HEK293T (cell line): ENCODE results near the gene SGPL1.

Experiments
- CTCF ChIA-PET: fragments of 350-600 bp; formaldehyde crosslinking; extraction: SDS; loops from one replicate; lab custom pipeline; 2021; ENCODE audit warnings: antibody characterized with exemption, inconsistent platforms; lab: Yijun Ruan, JAX
- POLR2A ChIA-PET: fragments of 350-600 bp; formaldehyde crosslinking; extraction: SDS; loops from one replicate; lab custom pipeline; 2020; ENCODE audit warnings: antibody characterized with exemption, inconsistent platforms; lab: Yijun Ruan, JAX
- DNase-seq: peaks from one replicate; pipeline ENCODE4 v3.0.0; 2012; ENCODE audit warnings: mixed read lengths; ENCODE audit errors: extremely low spot score
- ARNT ChIP-seq: fragments of 450-650 bp; IDR thresholded peaks from 2 replicates; pipeline ENCODE4 v1.6.1; 2017; ENCODE audit warnings: mild to moderate bottlenecking
- BHLHE40 ChIP-seq: fragments of 450-650 bp; IDR thresholded peaks from 2 replicates; pipeline ENCODE4 v1.6.1; 2016; ENCODE audit warnings: mild to moderate bottlenecking, moderate library complexity, borderline replicate concordance
- CTBP1 ChIP-seq: fragments of 450-650 bp; IDR thresholded peaks from 2 replicates; pipeline ENCODE4 v1.6.1; 2016; ENCODE audit warnings: borderline replicate concordance
- ELF4 ChIP-seq: fragments of 450-650 bp; IDR thresholded peaks from 2 replicates; pipeline ENCODE4 v1.6.1; 2017; ENCODE audit warnings: antibody characterized with exemption
- FOXA1 ChIP-seq: fragments of 450-650 bp; IDR thresholded peaks from 2 replicates; pipeline ENCODE4 v1.6.1; 2016; ENCODE audit warnings: mild to moderate bottlenecking
- FOXK2 ChIP-seq: fragments of 450-650 bp; IDR thresholded peaks from 2 replicates; pipeline ENCODE4 v1.6.1; 2016; ENCODE audit warnings: mild to moderate bottlenecking
- FOXM1 ChIP-seq: fragments of 450-650 bp; IDR thresholded peaks from 2 replicates; pipeline ENCODE4 v1.6.1; 2017; ENCODE audit warnings: mild to moderate bottlenecking, borderline replicate concordance
- HDGF ChIP-seq: fragments of 450-650 bp; IDR thresholded peaks from 2 replicates; pipeline ENCODE4 v1.6.1; 2017; ENCODE audit warnings: antibody characterized with exemption, borderline replicate concordance
- L3MBTL2 ChIP-seq: fragments of 450-650 bp; conservative IDR thresholded peaks from 2 replicates; pipeline ENCODE4 v1.6.1; 2016; ENCODE audit warnings: mild to moderate bottlenecking
- LEF1 ChIP-seq: fragments of 450-650 bp; IDR thresholded peaks from 2 replicates; pipeline ENCODE4 v1.6.1; 2017; ENCODE audit warnings: mild to moderate bottlenecking, borderline replicate concordance
- NFRKB ChIP-seq: fragments of 450-650 bp; IDR thresholded peaks from 2 replicates; pipeline ENCODE4 v1.6.1; 2016; ENCODE audit warnings: mild to moderate bottlenecking, moderate library complexity
- PKNOX1 ChIP-seq: fragments of 450-650 bp; IDR thresholded peaks from 2 replicates; pipeline ENCODE4 v1.6.1; 2016
- SP1 ChIP-seq: fragments of 450-650 bp; IDR thresholded peaks from 2 replicates; pipeline ENCODE4 v1.6.1; 2017
- SUZ12 ChIP-seq: fragments of 450-650 bp; IDR thresholded peaks from 2 replicates; pipeline ENCODE4 v1.6.1; 2016; ENCODE audit warnings: mild to moderate bottlenecking
- TARDBP ChIP-seq: fragments of 450-650 bp; IDR thresholded peaks from 2 replicates; pipeline ENCODE4 v1.6.1; 2016
- ZNF384 ChIP-seq: fragments of 450-650 bp; IDR thresholded peaks from 2 replicates; pipeline ENCODE4 v1.6.1; 2016

Gene SGPL1

GRCh38 chr10:70920519-70920918 lies 104.8 kb downstream of the SGPL1 start:
- CTCF ChIA-PET: no interaction called here
- no peak for TF ChIP-seq ZNF384
- TF ChIP-seq SP1: no peak
- TF ChIP-seq ARNT: no peak
- TF ChIP-seq FOXA1: no peak
- TF ChIP-seq TARDBP: no peak
- POLR2A ChIA-PET: no interaction called here
- DNase-seq: no peak

GRCh38 chr10:70921285-70921684 lies 105.5 kb downstream of the SGPL1 start:
- TF ChIP-seq ZNF384: no peak
- TF ChIP-seq FOXM1: no peak
- no peak for TF ChIP-seq L3MBTL2
- TF ChIP-seq LEF1: no peak
- no peak for TF ChIP-seq BHLHE40
- no peak for TF ChIP-seq SUZ12
- TF ChIP-seq NFRKB: no peak
- TF ChIP-seq CTBP1: no peak
- TF ChIP-seq FOXK2: no peak
- TF ChIP-seq PKNOX1: no peak
- TF ChIP-seq SP1: no peak
- TF ChIP-seq FOXA1: no peak
- TF ChIP-seq ARNT: no peak
- no peak for TF ChIP-seq ELF4
- TF ChIP-seq TARDBP: no peak
- no peak for TF ChIP-seq HDGF
- DNase-seq: no peak
- ChIA-PET CTCF (interaction anchor here (1.5 kb wide), 1 partner anchor 18 kb away, joined by 3 read pairs; no protein-coding TSS in a partner anchor), POLR2A (no interaction called here)

DNA sequence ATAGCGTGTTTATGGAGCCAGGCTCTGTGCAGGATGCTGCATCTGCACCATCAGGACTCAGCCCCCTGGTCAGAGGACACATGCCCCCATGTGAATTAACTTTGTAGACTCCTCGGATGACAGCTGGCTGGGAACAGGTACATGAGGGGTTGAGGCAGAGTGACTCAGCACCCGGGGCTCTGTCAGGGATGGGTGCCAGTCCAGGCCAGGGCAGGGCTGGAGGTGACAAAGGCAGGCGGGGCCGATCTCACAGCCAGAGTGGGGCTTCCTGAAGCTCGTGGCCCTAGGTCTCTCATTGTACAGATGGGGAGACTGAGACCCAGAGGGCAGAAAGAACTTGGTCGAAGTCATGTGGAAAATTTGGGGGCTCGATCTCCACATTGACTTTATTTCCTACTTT lies 107.9 kb downstream of the SGPL1 start:
- TF ChIP-seq NFRKB: no peak
- no peak for TF ChIP-seq CTBP1
- TF ChIP-seq BHLHE40: no peak
- no peak for TF ChIP-seq TARDBP
- no peak for TF ChIP-seq FOXK2
- TF ChIP-seq ARNT: no peak
- TF ChIP-seq FOXM1: no peak
- TF ChIP-seq SUZ12: no peak
- no peak for TF ChIP-seq LEF1
- ChIA-PET CTCF (interaction anchor here (0.8 to 1.2 kb wide), 2 partner anchors 20 to 625 kb away, joined by 3 to 6 read pairs; no protein-coding TSS in a partner anchor), POLR2A (no interaction called here)
- DNase-seq: no peak

- CTCF ChIA-PET: interaction anchor here (0.7 to 1.7 kb wide), 10 partner anchors 9 to 359 kb away, joined by 3 to 5 read pairs (median 4); no protein-coding TSS in a partner anchor
- no peak for TF ChIP-seq L3MBTL2
- TF ChIP-seq FOXA1: no peak
- no peak for TF ChIP-seq FOXK2
- TF ChIP-seq BHLHE40: no peak
- no peak for TF ChIP-seq ELF4
- TF ChIP-seq LEF1: no peak
- TF ChIP-seq HDGF: no peak
- TF ChIP-seq ARNT: no peak
- POLR2A ChIA-PET: interaction anchor here (0.9 kb wide), 1 partner anchor 38 kb away, joined by 3 read pairs; no protein-coding TSS in a partner anchor
- DNase-seq: peak; percentile 79
Observed at GRCh38 chr10:70925377-70926225, 109.9 kb downstream of the SGPL1 start.

GRCh38 chr10:70926226-70927000 lies 110.7 kb downstream of the SGPL1 start:
- ChIA-PET CTCF (interaction anchor here (0.9 to 1.7 kb wide), 3 partner anchors 8 to 306 kb away, joined by 3 to 5 read pairs (median 4); no protein-coding TSS in a partner anchor), POLR2A (no interaction called here)
- TF ChIP-seq SUZ12 (no peak), FOXM1 (no peak), ARNT (no peak), SP1 (no peak), HDGF (no peak), TARDBP (no peak), L3MBTL2 (no peak), BHLHE40 (no peak), LEF1 (no peak), PKNOX1 (no peak), FOXA1 (no peak), CTBP1 (no peak), ELF4 (no peak), NFRKB (no peak), ZNF384 (no peak)
- DNase-seq: no peak
